RWPE1 (cell line): ENCODE results near the gene TTBK1.

Experiments used
- CTCF ChIA-PET: fragments of 350-600 bp; sonication (Branson Sonifier 250); formaldehyde crosslinking; extraction: SDS; loops from one replicate; lab custom pipeline; 2021; lab: Yijun Ruan, JAX
- POLR2A ChIA-PET: fragments of 400-600 bp; formaldehyde crosslinking; extraction: SDS; loops from one replicate; lab custom pipeline; 2020; ENCODE audit warnings: antibody characterized with exemption; ENCODE audit not compliant: low non-redundant PET; lab: Yijun Ruan, JAX
- DNase-seq: peaks from one replicate; pipeline ENCODE4 v3.0.0; 2012; ENCODE audit warnings: low spot score
- H3K27ac ChIP-seq: fragments of 450-650 bp; 2 replicates; pipeline ENCODE4 v1.5.1; 2017
- TF ChIP-seq, protein P1 (sequence below): fragments of 450-650 bp; conservative IDR thresholded peaks from 2 replicates; pipeline ENCODE4 v1.5.1; 2017; ENCODE audit warnings: low read depth, mild to moderate bottlenecking

The TTBK1 gene

DNA sequence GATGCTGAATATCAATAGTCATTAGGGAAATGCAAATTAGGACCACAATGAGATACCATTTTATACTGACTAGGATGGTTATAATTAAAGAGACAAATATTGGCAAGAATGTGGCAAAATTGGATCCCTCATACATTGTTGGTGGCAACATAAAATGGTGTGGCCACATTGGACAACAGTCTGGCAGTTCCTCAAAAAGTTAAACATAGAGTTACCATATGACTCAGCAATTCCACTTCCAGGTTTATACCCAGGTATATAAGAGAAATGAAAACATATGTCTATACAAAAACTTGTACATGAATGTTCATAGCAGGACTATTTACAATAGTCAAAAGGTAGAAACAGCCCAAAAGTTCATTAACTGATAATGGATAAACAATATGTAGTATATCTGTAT, 67.3 kb downstream of the TTBK1 start:
- POLR2A ChIA-PET, result no interaction called here
- CTCF ChIA-PET, result interaction anchor here (0.6 kb wide), 1 partner anchor 22 kb away, joined by 3 read pairs; no protein-coding TSS in a partner anchor

DNA sequence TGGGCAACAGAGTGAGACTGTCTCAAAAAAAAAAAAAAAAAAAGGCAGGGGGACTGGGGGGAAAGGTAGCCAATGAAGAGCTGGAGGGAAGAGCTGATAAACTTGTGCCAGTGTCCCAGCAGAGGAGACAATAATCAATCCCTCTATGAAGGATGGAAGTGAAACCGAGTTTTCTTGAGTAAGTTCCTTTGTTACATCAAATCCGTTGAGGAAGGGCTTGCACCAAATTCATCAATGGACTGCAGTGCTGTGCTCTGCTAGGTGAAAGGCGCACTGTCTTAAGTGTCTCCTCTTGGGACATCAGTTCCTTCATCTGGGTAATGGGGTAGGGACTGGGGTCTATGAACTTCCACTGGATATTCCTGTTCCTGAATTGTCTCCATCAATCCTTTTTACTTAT, 68.4 kb downstream of the TTBK1 start:
- no peak for DNase-seq
- CTCF ChIA-PET, result no interaction called here
- POLR2A ChIA-PET, result interaction anchor here (1.1 kb wide), 1 partner anchor 204 kb away, joined by 4 read pairs; no protein-coding TSS in a partner anchor
- H3K27ac ChIP-seq, result no peak overlapping the region
- TF ChIP-seq, protein P1, sequence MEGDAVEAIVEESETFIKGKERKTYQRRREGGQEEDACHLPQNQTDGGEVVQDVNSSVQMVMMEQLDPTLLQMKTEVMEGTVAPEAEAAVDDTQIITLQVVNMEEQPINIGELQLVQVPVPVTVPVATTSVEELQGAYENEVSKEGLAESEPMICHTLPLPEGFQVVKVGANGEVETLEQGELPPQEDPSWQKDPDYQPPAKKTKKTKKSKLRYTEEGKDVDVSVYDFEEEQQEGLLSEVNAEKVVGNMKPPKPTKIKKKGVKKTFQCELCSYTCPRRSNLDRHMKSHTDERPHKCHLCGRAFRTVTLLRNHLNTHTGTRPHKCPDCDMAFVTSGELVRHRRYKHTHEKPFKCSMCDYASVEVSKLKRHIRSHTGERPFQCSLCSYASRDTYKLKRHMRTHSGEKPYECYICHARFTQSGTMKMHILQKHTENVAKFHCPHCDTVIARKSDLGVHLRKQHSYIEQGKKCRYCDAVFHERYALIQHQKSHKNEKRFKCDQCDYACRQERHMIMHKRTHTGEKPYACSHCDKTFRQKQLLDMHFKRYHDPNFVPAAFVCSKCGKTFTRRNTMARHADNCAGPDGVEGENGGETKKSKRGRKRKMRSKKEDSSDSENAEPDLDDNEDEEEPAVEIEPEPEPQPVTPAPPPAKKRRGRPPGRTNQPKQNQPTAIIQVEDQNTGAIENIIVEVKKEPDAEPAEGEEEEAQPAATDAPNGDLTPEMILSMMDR, result no peak

More for the DNA sequence above, 67.3 kb downstream of the TTBK1 start:
- no peak for DNase-seq
- TF ChIP-seq, protein P1, result no peak
- H3K27ac ChIP-seq, result no peak overlapping the region

DNA sequence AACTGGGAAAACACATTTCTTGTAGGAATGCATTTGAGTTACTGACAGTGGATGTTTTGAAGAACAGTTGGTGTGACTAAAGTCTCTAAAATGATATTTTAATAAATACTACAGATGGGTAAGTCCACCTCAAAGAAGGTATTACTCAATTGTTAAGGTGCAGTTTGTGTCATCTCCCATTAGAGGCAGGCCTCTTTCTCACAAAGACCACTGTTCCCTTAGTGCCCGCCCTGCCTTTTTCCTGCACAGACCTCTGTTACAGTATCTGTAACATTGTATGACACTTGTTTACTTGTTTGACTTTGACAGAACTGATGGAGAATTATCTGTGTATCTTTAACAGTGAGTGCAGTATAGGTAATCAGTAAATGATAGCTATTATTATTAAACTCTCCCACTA, 70.5 kb downstream of the TTBK1 start:
- H3K27ac ChIP-seq, result no peak overlapping the region
- ChIA-PET CTCF (no interaction called here), POLR2A (no interaction called here)
- no peak for DNase-seq
- TF ChIP-seq, protein P1, result no peak

DNA sequence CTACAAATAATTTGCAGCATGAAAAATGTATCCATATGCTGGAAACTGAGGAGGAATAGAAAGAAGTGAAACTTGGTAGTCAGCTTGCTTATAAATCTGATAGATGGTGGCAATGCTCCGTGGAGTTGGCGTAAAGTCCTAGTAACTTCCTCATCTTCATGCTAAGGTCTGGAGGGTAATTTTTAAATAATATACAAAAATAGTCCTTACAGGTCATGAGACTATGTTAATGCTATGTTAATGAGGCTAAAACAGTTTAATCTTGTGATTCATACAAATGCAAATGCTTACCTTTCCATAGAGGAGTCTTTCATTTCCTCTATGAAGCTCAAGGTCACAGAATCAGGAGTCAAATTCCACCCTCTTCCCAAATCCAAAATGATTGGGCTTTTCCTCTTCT, 74.7 kb downstream of the TTBK1 start:
- DNase-seq, result no peak
- H3K27ac ChIP-seq, result no peak overlapping the region
- ChIA-PET POLR2A (no interaction called here), CTCF (interaction anchor here (0.6 kb wide), 1 partner anchor 434 kb away, joined by 4 read pairs; no protein-coding TSS in a partner anchor)
- TF ChIP-seq, protein P1, result no peak

DNA sequence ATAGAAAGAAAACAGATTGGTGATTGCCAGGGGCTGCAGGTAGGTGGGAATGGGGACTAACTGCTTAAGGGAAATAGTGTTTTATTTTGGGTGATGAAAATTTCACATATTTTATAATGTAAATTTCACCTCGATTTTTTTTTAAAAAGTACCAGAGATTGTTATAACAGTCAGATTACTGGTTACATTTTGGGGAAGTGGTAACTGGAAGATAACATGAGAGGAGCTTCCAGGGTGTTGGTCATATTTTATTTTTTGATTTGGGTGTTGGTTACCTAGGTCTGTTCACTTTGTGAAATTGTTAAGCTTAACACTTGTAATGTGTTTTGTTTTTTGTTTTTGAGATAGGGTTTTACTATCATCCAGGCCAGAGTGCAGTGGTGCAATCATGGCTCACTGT, 82.6 kb downstream of the TTBK1 start:
- DNase-seq, result no peak
- POLR2A ChIA-PET, result no interaction called here
- no peak overlapping the region for H3K27ac ChIP-seq
- TF ChIP-seq, protein P1, result no peak
- CTCF ChIA-PET, result interaction anchor here (1.6 kb wide), 1 partner anchor 97 kb away, joined by 5 read pairs; the partner anchor contains the start of gene DNPH1

DNA sequence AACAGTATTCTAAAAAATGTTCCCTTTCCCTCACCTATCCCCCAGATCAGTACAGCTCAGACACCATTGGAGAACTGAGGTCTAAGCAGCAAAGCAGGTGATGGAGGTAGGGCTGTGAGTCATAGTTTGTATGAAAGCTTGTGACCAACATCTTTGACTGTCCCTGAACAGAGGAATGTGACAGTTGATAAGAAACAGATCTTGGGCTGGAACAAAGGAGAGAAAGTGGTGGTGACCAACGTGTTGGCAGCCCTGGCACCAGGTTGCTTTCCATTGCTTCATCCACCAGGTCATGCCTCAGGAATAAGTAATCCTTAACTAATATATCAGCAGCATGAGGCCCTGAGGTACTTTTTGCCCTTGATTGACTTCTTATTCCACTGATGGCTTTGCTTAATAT, 85.2 kb downstream of the TTBK1 start:
- TF ChIP-seq, protein P1, result no peak
- ChIA-PET POLR2A (no interaction called here), CTCF (interaction anchor here (0.6 kb wide), 1 partner anchor 70 kb away, joined by 3 read pairs; no protein-coding TSS in a partner anchor)
- H3K27ac ChIP-seq, result no peak overlapping the region
- no peak for DNase-seq
